OCI-LY3 (cell line): ENCODE data around the gene FLRT2.

Experiments used
- EZH2phosphoT487 ChIP-seq: fragments of 200-600 bp; shearing (Covaris generic); IDR thresholded peaks from 2 replicates; pipeline ENCODE4 v1.6.1; 2018; ENCODE audit warnings: antibody characterized with exemption, mixed run types, low read depth
- TF ChIP-seq, protein P1 (sequence below): fragments of 200-600, 300-600 bp; sonication (generic); IDR thresholded peaks from 2 replicates; pipeline ENCODE4 v1.5.1; 2014; ENCODE audit warnings: antibody characterized with exemption, low read length, low read depth

DNA sequence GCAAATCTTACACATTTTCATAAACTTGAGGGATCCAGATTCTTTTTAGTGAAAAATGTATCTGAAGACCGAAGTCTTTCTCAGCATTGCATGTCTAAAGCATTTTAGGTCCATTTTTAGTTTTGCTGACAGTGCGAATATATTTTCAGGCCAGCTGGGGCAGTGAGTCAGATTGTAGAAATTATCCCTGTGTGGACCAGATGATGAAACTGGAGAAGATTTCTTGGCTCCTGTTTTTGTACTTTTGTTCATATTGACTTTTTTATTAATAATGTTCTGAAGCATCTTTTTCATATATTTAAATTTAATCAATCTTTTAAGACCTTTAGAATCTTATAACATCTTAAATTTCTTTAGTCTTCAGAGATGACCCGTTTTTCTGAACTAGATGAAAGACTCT is 173.1 kb downstream of the FLRT2 start:
- TF ChIP-seq, protein P1, sequence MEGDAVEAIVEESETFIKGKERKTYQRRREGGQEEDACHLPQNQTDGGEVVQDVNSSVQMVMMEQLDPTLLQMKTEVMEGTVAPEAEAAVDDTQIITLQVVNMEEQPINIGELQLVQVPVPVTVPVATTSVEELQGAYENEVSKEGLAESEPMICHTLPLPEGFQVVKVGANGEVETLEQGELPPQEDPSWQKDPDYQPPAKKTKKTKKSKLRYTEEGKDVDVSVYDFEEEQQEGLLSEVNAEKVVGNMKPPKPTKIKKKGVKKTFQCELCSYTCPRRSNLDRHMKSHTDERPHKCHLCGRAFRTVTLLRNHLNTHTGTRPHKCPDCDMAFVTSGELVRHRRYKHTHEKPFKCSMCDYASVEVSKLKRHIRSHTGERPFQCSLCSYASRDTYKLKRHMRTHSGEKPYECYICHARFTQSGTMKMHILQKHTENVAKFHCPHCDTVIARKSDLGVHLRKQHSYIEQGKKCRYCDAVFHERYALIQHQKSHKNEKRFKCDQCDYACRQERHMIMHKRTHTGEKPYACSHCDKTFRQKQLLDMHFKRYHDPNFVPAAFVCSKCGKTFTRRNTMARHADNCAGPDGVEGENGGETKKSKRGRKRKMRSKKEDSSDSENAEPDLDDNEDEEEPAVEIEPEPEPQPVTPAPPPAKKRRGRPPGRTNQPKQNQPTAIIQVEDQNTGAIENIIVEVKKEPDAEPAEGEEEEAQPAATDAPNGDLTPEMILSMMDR: no peak
- no peak for TF ChIP-seq EZH2phosphoT487
